HEK293 (cell line): Measurements from ENCODE around the gene NOL4L.

Experiments
- CTCF ChIA-PET: fragments of 350-600 bp; formaldehyde crosslinking; extraction: SDS; loops from one replicate; lab custom pipeline; 2021; ENCODE audit warnings: antibody characterized with exemption; lab: Yijun Ruan, JAX
- POLR2A ChIA-PET: fragments of 300-600 bp; formaldehyde crosslinking; extraction: SDS; loops from one replicate; lab custom pipeline; 2020; ENCODE audit warnings: antibody characterized with exemption, inconsistent platforms; lab: Yijun Ruan, JAX
- H3K27ac ChIP-seq: fragments of 200-500 bp; sonication (Bioruptor generic); 2 replicates; pipeline ENCODE4 v1.5.1; 2014; ENCODE audit warnings: low read depth, low read length, control low read depth, inconsistent platforms; ENCODE audit errors: extremely low read depth
- H3K36me3 ChIP-seq, 2 experiments: fragments of 200-500 bp in 1 of 2; sonication (Bioruptor generic) in 1 of 2; 1 replicate in 1 of 2; 2 replicates in 1 of 2; pipeline ENCODE4 v1.5.1; 2014 to 2017; ENCODE audit warnings: inconsistent platforms in 2 of 2, low read length in 2 of 2; ENCODE audit not compliant: control insufficient read depth in 2 of 2, insufficient read depth in 1 of 2
- H3K4me1 ChIP-seq: fragments of 200-500 bp; sonication (Bioruptor generic); 2 replicates; pipeline ENCODE4 v1.5.1; 2014; ENCODE audit warnings: mild to moderate bottlenecking, low read length, inconsistent platforms; ENCODE audit not compliant: control insufficient read depth, insufficient read depth
- H3K4me3 ChIP-seq: 2 replicates; pipeline ENCODE4 v1.5.1; 2011; ENCODE audit warnings: low read depth, mild to moderate bottlenecking, control low read depth, low read length, moderate library complexity
- H3K9me3 ChIP-seq: fragments of 200-500 bp; sonication (Bioruptor generic); 2 replicates; pipeline ENCODE4 v1.5.1; 2014; ENCODE audit warnings: low read depth, low read length, inconsistent platforms; ENCODE audit not compliant: control insufficient read depth, insufficient read depth
- HOXD13 ChIP-seq: sonication (generic); formaldehyde crosslinking; IDR thresholded peaks from 2 replicates; pipeline ENCODE4 v1.8.0; 2022; ENCODE audit warnings: missing genetic modification reagents, borderline replicate concordance
- IKZF3 ChIP-seq: fragments of 450-650 bp; IDR thresholded peaks from 2 replicates; pipeline ENCODE4 v1.5.0; 2018; ENCODE audit warnings: missing biosample characterization, mild to moderate bottlenecking, missing genetic modification characterization, moderate library complexity
- MZF1 ChIP-seq: fragments of 450-650 bp; formaldehyde crosslinking; IDR thresholded peaks from 2 replicates; pipeline ENCODE4 v1.5.1; 2017; ENCODE audit warnings: missing biosample characterization, missing genetic modification characterization, borderline replicate concordance
- PRDM10 ChIP-seq: fragments of 450-650 bp; formaldehyde crosslinking; IDR thresholded peaks from 2 replicates; pipeline ENCODE4 v1.5.1; 2016; ENCODE audit warnings: missing biosample characterization, missing genetic modification characterization
- TCF7L2 ChIP-seq: IDR thresholded peaks from 2 replicates; pipeline ENCODE4 v1.6.1; 2011; ENCODE audit warnings: low read depth, mild to moderate bottlenecking, inconsistent platforms, low read length, moderate library complexity, borderline replicate concordance
- TSHZ1 ChIP-seq: fragments of 450-650 bp; formaldehyde crosslinking; IDR thresholded peaks from 2 replicates; pipeline ENCODE4 v1.5.1; 2016; ENCODE audit warnings: missing biosample characterization, missing genetic modification characterization, borderline replicate concordance
- YY1 ChIP-seq: fragments of 450-650 bp; formaldehyde crosslinking; IDR thresholded peaks from 2 replicates; pipeline ENCODE4 v1.5.1; 2018; ENCODE audit warnings: missing biosample characterization, missing genetic modification characterization
- ZBTB1 ChIP-seq: fragments of 450-650 bp; formaldehyde crosslinking; IDR thresholded peaks from 2 replicates; pipeline ENCODE4 v1.5.1; 2016; ENCODE audit warnings: missing biosample characterization, missing genetic modification characterization
- ZNF133 ChIP-seq: fragments of 450-650 bp; formaldehyde crosslinking; IDR thresholded peaks from 2 replicates; pipeline ENCODE4 v1.5.1; 2016; ENCODE audit warnings: missing biosample characterization, missing genetic modification characterization
- ZNF174 ChIP-seq: fragments of 450-650 bp; formaldehyde crosslinking; IDR thresholded peaks from 2 replicates; pipeline ENCODE4 v1.5.0; 2017; ENCODE audit warnings: missing biosample characterization, mild to moderate bottlenecking, missing genetic modification characterization
- ZNF175 ChIP-seq: fragments of 450-650 bp; formaldehyde crosslinking; IDR thresholded peaks from 2 replicates; pipeline ENCODE4 v1.5.1; 2016; ENCODE audit warnings: missing biosample characterization, missing genetic modification characterization
- ZNF341 ChIP-seq: fragments of 450-650 bp; formaldehyde crosslinking; IDR thresholded peaks from 2 replicates; pipeline ENCODE4; 2016; ENCODE audit warnings: low read depth, missing biosample characterization, missing genetic modification characterization
- ZNF391 ChIP-seq: fragments of 450-650 bp; formaldehyde crosslinking; IDR thresholded peaks from 2 replicates; pipeline ENCODE4 v1.5.1; 2016; ENCODE audit warnings: low read depth, missing biosample characterization, missing genetic modification characterization, borderline replicate concordance
- ZNF394 ChIP-seq: fragments of 450-650 bp; formaldehyde crosslinking; IDR thresholded peaks from 2 replicates; pipeline ENCODE4 v1.5.1; 2016; ENCODE audit warnings: missing biosample characterization, missing genetic modification characterization, mild to moderate bottlenecking, moderate library complexity, borderline replicate concordance
- ZNF473 ChIP-seq: fragments of 450-650 bp; formaldehyde crosslinking; IDR thresholded peaks from 2 replicates; pipeline ENCODE4 v1.5.1; 2017; ENCODE audit warnings: missing biosample characterization, missing genetic modification characterization
- ZNF48 ChIP-seq: fragments of 450-650 bp; formaldehyde crosslinking; IDR thresholded peaks from 2 replicates; pipeline ENCODE4 v1.5.1; 2016; ENCODE audit warnings: missing biosample characterization, missing genetic modification characterization
- ZNF513 ChIP-seq: fragments of 450-650 bp; IDR thresholded peaks from 2 replicates; pipeline ENCODE4 v1.5.1; 2018; ENCODE audit warnings: missing biosample characterization, missing genetic modification characterization
- ZNF660 ChIP-seq: fragments of 450-650 bp; IDR thresholded peaks from 2 replicates; pipeline ENCODE4 v1.5.1; 2018; ENCODE audit warnings: missing biosample characterization, mild to moderate bottlenecking, missing genetic modification characterization
- ZNF830 ChIP-seq: fragments of 450-650 bp; IDR thresholded peaks from 2 replicates; pipeline ENCODE4 v1.5.0; 2018; ENCODE audit warnings: missing biosample characterization, missing genetic modification characterization, low read depth, mild to moderate bottlenecking, moderate library complexity
- ZSCAN18 ChIP-seq: fragments of 450-650 bp; formaldehyde crosslinking; IDR thresholded peaks from 2 replicates; pipeline ENCODE4 v1.5.1; 2016; ENCODE audit warnings: missing biosample characterization, missing genetic modification characterization
- ZSCAN4 ChIP-seq: fragments of 450-650 bp; formaldehyde crosslinking; IDR thresholded peaks from 2 replicates; pipeline ENCODE4 v1.5.1; 2017; ENCODE audit warnings: missing biosample characterization, missing genetic modification characterization

NOL4L gene

GRCh38 chr20:32569018-32569379 is 16.1 kb downstream of the NOL4L start:
- no peak overlapping the region for H3K4me3 ChIP-seq
- no peaks in the 10 kb centered on the region for H3K36me3 ChIP-seq
- no peaks in the 10 kb centered on the region for H3K9me3 ChIP-seq
- H3K27ac ChIP-seq = no peak overlapping the region
- ChIA-PET CTCF (interaction anchor here (0.6 to 0.8 kb wide), 2 partner anchors 46 to 494 kb away, joined by 3 read pairs; no protein-coding TSS in a partner anchor), POLR2A (interaction anchor here (1.2 kb wide), 1 partner anchor 210 kb away, joined by 3 read pairs; no protein-coding TSS in a partner anchor)
- no peaks in the 10 kb centered on the region; the same call in 1 of the 2 replicates for H3K4me1 ChIP-seq
- TF ChIP-seq ZNF133 (tag by site-specific recombination) (no peak), ZNF48 (tag by site-specific recombination) (no peak), MZF1 (tag by site-specific recombination) (no peak), TSHZ1 (tag by site-specific recombination) (no peak), ZNF830 (tag by site-specific recombination) (no peak), PRDM10 (tag by site-specific recombination) (no peak), TCF7L2 (no peak), ZNF660 (no peak), IKZF3 (tag by site-specific recombination) (no peak), ZNF473 (tag by site-specific recombination) (no peak), HOXD13 (CRISPR knock-in tag) (no peak), ZNF341 (tag by site-specific recombination) (no peak), YY1 (no peak), ZBTB1 (tag by site-specific recombination) (no peak)

GRCh38 chr20:32567384-32568178 is 17.6 kb downstream of the NOL4L start:
- Histone ChIP-seq H3K4me3 (no peak overlapping the region), H3K27ac (no peak overlapping the region), H3K9me3 (no peaks in the 10 kb centered on the region), H3K4me1 (no peaks in the 10 kb centered on the region; the same call in 1 of the 2 replicates), H3K36me3 (no peaks in the 10 kb centered on the region)
- POLR2A ChIA-PET = no interaction called here
- CTCF ChIA-PET = no interaction called here
- TF ChIP-seq ZNF513 (tag by site-specific recombination) (peak; percentile 100), ZSCAN18 (tag by site-specific recombination) (no peak), ZNF175 (tag by site-specific recombination) (no peak), ZNF391 (tag by site-specific recombination) (no peak), ZNF394 (tag by site-specific recombination) (no peak), ZNF174 (tag by site-specific recombination) (no peak), ZSCAN4 (tag by site-specific recombination) (no peak)
